ENCODE results near the gene BRIP1.

The BRIP1 gene

GRCh38 chr17:61639818-61640217 is 223.5 kb downstream of the BRIP1 start:
- no peak overlapping the region for H3K4me3 ChIP-seq (ENCODE audit: low read length)
- TF ChIP-seq CTCF (conservative IDR thresholded peaks at IDR 0.05; ENCODE audit: low read length): no peak
- no peak for DNase-seq (ENCODE audit: low read depth)

- no peak for TF ChIP-seq CTCF (conservative IDR thresholded peaks at IDR 0.05; ENCODE audit: low read length)
- no peak overlapping the region for H3K4me3 ChIP-seq (ENCODE audit: low read length)
- no peak for DNase-seq (ENCODE audit: low read depth)
Observed at GRCh38 chr17:61638087-61638486, 225.2 kb downstream of the BRIP1 start.

- no peak overlapping the region for H3K4me3 ChIP-seq (ENCODE audit: low read length)
- TF ChIP-seq CTCF (conservative IDR thresholded peaks at IDR 0.05; ENCODE audit: low read length): peak; percentile 88
- DNase-seq (ENCODE audit: low read depth): peak; percentile 55
Observed at GRCh38 chr17:61635913-61636432, 227.4 kb downstream of the BRIP1 start.

GRCh38 chr17:61634942-61635538 is 228.3 kb downstream of the BRIP1 start:
- H3K4me3 ChIP-seq (ENCODE audit: low read length): no peak overlapping the region
- no peak for DNase-seq (ENCODE audit: low read depth)
- no peak for TF ChIP-seq CTCF (conservative IDR thresholded peaks at IDR 0.05; ENCODE audit: low read length)

- DNase-seq (ENCODE audit: low read depth): no peak
- no peak overlapping the region for H3K4me3 ChIP-seq (ENCODE audit: low read length)
- no peak for TF ChIP-seq CTCF (conservative IDR thresholded peaks at IDR 0.05; ENCODE audit: low read length)
Observed at GRCh38 chr17:61634011-61634539, 229.3 kb downstream of the BRIP1 start.

- TF ChIP-seq CTCF (conservative IDR thresholded peaks at IDR 0.05; ENCODE audit: low read length): no peak
- no peak for DNase-seq (ENCODE audit: low read depth)
- no peak overlapping the region for H3K4me3 ChIP-seq (ENCODE audit: low read length)
Observed at GRCh38 chr17:61632826-61633225, 230.5 kb downstream of the BRIP1 start.

- no peak for TF ChIP-seq CTCF (conservative IDR thresholded peaks at IDR 0.05; ENCODE audit: low read length)
- no peak overlapping the region for H3K4me3 ChIP-seq (ENCODE audit: low read length)
- no peak for DNase-seq (ENCODE audit: low read depth)
Observed at GRCh38 chr17:61631800-61632199, 231.5 kb downstream of the BRIP1 start.
